NCI-H2107 treated with DMSO at 0.1 percent for 48 hours (cell line): Measurements from ENCODE around the gene VWA8.
"Not testable (repeated sequence)": the region's sequence is repeated elsewhere in the genome, so short reads cannot be mapped to it uniquely, and the experiment has no call there.

Source experiments
- DNase-seq: peaks from one replicate; lab custom pipeline; 2025; ENCODE audit not compliant: unreplicated experiment; lab: John Stamatoyannopoulos, UW

VWA8 gene

DNA sequence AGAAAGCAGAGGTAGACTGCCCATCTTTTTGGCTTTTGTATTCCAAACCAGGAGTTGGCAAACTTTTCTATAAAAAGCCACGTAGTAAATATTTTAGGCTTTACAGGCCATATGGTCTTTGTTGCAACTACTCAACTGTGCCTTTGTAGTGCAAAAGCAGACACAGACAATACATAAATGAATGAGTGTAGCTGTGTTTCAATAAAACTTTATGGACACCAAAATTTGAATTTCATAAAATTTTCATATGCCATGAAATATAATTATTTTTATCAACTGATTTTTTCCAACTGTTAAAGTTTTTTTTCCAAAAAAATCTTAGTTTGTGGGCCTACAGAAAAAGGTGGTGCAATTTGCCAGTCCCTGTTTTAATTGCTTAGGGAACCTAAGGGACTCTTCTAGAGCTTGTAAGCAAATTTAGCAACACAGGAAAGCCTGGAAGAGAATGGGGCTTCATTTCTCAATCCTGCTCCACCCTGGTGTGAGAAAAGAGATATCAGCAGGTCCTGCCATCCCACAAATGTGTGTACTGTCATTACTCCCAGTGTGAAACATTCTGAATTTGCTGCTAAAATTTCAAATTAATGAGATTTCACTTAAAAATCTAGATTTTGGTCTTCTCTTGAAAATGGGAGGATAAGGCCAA lies 309.4 kb downstream of the VWA8 start:
- DNase-seq = no peak

DNA sequence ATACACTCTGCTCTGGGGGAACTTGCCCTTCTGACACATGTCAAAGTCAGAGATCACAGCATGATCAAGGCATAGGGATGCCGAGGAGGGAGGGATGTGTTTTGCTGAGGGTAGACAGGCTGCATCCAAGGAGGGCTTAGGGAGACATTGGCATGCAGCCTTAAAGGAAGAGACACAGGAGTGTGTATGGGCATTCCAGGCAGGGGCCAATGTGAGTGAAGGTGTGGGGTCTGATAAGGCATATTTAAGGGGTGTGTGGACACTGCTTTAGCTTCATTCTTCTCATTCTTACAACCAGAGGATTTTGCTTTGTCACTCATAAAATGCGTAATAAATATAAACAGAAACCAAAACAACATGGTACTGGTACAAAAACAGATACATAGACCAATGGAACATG lies 310.2 kb downstream of the VWA8 start:
- DNase-seq = no peak

DNA sequence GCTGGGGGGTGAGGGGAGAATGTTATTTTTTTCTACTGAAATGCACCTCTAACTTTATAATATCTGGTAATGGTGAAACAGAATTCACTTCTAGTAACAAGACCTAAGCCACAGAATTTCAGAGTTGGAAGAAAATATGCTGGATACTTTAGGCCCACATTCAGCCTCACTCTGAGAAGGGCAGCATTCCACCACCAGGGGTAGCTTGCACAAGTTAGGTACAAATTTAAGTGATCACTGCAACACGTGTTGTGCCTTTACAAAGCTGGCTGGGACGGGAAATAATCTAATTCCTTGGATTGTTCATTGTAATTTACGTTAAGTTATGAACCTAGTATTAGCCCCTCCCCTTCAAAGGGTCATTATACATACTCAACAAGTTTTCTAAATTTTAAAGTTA lies 311.2 kb downstream of the VWA8 start:
- DNase-seq = no peak

DNA sequence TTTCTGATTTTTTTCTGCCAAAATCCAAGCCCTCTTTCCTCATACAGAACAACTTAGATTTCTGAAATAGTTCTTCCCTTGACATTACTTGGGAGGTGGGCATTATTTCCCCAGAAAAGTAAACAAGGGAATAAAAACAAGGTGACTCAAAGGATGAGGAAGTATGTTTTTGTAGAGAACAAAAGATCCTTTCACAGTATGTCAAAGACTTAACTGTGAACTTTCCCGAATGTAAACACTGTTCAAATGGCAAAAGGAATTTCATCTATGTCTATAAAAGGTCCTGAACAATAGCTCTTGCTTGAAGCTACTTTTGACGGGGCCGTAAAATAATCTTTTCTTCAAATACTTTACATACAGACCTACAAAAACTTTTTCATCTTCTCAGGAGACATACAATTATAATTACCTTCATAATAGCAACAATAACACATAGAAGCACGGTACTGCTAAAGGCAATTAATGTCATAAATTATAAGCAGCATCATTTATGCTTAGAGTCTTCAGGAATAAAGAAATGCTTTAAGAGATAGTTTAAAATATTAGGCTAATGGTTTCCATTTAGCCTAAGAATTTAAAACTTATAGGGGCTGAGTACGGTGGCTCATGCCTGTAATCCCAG lies 312.5 kb downstream of the VWA8 start:
- DNase-seq = no peak

DNA sequence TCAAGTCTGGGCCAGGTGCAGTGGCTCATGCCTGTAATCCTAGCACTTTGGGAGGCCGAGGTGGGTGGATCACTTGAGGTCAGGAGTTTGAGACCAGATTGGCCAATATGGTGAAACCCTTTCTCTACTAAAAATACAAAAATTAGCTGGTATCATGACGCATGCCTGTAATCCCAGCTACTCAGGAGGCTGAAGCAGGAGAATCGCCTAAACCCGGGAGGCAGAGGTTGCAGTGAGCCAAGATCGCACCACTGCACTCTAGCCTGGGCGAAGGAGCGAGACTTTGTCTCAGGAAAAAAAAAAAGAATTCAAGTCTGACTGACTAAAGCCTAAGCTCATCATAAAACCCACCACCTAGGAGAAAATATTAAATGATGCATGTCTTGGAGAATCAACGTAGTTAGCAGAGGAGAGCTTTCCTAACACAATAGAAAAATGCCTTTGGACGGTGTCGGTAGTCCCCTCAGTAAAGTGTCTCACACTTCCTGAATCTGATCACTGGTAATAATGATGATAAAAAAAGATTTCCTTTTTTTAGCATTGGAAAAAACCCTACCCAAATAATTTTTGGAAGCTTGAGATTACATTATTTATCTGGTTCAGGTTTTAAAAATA lies 313.1 kb downstream of the VWA8 start:
- not testable (repeated sequence) for DNase-seq

DNA sequence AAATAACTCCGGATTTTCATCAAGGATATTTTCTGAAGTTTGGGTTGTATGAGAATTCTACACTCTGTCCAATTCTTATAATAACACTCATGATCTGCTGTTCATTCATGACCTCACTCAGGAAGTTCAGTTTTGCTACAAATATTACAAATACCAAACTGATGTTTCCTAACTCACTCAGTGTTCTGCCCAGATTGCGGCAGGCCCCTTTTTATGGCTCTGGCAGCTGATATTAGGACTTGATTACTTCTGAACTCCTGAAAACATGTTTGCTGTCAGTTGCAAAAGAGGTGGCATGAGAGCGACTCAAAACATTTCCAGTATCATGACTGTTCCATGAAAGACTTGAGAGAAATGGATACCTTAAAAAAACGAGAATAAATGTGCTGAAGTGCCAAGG lies 315.6 kb downstream of the VWA8 start:
- DNase-seq = no peak

DNA sequence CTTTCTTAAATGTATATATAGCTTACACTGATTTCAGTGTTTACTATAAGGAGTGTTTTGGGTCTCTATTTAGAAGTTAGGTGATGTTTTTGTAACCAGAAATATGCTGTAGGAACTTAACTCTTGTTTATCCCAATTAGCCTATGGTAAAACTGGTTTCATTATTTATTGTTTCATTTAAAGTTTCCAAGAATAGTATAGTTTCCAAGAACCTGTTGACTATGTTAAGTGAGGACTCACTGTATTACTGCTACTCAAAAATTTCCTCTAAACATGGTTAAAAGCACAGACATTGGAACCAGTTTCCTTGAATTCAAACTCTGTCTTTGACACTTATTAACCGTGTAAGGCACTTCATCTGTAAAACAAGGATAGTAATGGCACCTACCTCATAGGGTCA lies 316.2 kb downstream of the VWA8 start:
- no peak for DNase-seq

DNA sequence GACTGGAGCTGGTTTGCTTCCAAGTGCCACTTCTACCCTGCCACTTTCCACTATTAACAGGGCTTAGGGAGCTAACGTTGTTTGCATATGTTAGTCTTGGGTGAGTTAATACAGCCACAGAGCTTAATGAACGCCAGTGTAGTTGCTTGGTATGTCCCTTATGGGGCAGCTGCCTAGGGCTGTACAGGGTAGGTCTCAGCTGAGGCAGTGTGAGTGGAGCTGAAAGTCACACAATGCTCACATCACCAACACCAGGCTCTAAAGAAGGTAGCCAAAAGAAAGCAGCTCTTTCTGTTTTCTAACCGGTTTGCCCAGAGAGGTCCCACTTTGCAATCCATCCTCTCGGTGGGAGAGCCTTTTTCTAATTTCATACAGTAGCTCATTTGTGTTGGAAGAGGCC lies 317.4 kb downstream of the VWA8 start:
- no peak for DNase-seq

DNA sequence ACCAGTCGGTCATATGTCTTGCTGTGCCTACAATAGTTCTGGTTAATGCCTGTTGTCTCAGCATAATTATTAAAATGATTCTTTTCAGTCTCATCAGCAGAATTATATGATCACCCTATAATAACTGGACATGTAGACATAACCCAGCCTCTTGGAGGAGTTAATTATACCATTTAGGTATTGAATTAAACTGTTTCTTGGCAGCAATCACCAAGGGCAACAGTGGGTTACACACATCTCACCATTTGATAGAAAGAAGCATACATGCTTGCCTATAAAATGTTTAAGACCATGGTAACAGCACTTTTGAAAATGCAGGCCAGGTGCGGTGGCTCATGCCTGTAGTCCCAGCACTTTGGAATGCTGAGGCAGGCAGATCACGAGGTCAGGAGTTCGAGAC lies 318.9 kb downstream of the VWA8 start:
- no peak for DNase-seq

DNA sequence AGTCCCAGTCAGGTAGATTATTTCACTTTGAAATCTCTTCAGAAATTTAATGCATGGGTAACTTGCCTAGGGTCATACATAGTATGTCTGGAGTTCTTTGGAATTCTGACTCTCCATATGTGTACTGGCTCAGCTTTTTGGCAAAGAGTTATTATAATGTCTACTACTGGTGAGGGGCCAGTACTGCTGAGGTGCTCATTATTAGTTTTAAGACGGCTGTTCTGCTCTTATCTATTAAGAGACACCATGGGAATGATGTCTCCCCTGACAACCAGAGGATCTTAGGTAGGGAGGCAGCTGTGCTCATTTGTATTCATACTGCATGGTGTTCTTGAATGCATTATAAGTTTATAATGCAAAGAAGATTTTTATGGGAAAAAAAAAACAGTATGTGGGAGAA lies 319.5 kb downstream of the VWA8 start:
- no peak for DNase-seq

DNA sequence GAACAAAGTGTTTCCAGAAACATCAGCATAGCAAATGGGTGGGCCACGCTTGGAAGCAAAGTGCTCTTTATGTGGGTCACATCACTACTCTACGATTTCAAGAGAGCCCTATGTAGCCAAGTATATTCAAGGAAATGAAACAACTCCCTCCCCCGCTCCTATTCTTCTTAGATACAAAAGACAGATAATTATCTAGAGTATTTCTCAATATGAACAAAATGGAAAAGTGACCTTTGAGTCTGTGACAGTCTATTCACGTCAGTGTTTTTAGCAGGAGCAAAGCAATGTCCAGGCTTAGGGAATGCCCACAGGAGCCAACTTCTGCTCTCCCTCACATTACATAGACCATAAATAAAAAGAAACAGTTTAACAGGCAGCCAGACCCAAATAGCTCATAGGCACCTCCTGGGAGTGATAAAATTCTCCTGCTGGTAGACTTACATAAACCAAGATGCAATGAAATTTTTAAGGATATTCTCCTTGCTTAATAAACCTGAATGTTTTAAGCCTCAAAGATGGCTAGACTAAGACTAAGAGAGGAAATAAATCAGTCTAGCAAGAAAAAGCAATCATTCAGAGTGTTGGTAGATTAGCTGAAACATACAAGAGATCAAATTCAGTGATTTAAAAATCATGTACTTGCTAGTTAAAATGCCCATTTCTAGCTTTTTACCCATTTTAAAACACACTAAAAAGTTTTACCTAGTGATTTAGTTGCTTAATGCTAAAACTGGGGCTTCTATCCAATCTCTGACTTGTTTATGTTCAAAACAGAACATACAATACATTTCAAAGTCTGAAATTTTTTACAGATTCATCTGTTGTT lies 320.7 kb downstream of the VWA8 start:
- no peak for DNase-seq

DNA sequence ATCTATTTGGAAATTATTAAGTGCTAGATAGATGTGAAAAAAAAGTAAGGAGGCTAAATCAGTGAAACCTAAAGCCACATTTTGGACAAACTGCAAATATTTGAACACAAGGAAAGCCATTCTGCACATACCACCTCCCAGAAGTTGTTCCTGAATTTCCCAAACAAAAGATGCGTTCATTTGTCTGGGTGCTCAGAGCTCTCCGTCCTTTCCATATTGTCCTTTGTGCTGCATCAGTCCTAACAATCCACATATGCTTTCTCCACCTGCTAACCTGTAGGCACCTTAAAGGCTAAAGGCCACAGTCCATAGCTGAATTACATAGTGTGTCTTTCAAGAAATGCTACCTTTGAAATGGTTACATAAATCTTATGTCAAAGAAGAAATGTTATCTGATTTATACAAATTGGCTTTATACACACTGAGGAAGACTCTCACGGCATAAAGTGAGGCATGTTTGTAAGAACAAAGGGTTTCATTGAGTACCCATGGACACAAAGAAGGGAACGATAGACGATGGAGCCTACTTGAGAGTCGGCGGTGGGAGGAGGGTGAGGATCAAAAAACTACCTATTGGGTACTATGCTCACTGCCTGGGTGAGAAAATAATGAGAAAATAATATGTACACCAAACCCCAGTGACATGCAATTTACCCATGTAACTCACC lies 321.5 kb downstream of the VWA8 start:
- no peak for DNase-seq

DNA sequence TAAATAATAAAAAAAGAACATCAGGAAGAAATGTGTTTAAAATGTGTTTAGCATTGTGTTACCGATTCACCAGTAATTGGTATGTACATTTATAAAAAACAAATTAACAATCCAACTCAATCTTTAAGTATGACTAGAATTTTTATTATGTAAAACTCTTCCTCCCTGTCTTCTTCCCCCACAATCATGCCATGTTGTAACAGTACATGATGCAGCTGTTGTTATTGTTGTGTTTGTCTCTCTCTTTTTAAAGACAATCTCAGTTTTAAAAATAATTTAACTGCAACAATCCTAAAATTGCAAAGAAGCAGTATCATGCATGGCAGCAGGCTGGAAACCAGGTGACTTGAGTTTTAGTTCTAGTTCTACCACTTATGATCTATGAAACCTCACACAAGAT lies 323.3 kb downstream of the VWA8 start:
- DNase-seq = no peak

DNA sequence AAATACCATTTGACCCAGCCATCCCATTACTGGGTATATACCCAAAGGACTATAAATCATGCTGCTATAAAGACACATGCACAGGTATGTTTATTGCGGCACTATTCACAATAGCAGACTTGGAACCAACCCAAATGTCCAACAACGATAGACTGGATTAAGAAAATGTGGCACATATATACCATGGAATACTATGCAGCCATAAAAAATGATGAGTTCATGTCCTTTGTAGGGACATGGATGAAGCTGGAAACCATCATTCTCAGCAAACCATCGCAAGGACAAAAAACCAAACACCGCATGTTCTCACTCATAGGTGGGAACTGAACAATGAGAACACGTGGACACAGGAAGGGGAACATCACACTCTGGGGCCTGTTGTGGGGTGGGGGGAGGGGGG lies 323.9 kb downstream of the VWA8 start:
- DNase-seq = not testable (repeated sequence)

DNA sequence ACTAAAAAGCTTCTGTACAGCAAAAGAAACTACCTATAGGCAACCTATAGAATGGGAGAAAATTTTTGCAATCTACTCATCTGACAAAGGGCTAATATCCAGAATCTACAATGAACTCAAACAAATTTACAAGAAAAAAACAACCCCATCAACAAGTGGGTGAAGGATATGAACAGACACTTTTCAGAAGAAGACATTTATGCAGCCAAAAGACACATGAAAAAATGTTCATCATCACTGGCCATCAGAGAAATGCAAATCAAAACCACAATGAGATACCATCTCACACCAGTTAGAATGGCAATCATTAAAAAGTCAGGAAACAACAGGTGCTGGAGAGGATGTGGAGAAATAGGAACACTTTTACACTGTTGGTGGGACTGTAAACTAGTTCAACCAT lies 324.3 kb downstream of the VWA8 start:
- DNase-seq = not testable (repeated sequence)

DNA sequence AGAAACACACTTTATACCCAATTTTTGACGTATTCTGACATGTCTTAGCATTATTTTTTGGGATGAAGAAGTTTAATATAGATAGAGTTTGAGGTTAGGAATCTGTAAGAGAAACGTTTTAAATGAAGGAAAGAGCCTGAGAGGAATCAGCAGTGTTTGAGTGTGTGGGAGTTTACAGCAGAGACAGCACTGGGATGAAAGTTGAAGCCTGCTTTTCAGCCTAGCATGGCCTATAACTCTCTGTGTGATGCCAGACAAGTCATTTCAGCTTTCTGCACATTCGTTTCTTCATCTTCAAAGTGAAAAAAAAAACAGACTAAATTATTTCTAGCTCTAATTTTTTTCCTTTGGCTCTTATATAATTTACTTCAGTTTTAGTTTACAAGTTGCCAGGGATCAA lies 326.5 kb downstream of the VWA8 start:
- no peak for DNase-seq

DNA sequence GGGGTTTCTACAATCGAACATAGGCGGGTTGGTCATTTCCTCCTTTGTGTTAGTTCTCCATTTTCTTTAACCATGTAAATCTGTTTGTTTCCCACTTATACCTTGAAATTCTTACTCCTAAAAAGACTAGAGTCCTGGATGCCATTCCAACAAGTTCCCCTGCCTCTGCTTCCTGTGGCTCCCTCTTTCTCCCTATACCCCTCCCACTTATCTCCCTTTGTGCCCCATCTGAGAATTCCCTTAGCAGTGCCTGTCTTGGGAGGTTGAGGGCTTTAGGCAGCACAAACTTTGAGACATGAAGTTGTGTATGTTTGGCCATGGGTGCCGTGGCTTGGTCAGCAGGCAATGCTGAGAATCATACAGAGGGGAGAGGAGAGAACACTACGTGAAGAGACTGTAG lies 327.1 kb downstream of the VWA8 start:
- no peak for DNase-seq

DNA sequence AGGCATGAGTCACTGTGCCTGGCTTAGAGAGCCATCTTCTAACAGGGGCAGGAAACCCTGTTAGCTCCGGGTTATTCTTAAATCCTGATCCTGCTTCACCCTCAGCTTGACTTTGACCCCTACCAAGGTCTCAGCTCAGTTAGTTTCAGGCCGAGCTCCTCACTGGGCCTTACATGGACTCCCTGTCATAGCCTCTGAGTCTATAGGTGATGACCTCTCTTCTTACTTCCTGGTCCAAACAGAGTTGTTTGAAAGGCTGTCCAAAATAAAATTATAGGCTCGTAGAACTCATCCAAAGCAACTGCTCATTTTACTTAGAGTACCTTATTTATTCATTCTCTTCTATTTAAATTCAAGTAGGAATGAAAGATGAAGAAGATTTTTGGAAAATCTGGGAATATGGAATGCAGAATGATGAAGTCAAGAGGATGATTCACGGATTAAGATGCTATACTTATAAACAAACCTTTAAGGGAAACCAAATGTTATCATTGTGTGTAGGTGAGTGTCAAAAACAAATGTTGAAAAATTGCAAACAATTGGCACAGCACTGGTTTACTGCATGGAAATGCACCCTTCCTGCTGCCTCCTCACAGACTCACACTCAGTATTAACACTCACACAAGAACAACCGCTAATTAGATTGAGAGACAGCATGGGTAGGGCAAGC lies 329.5 kb downstream of the VWA8 start:
- DNase-seq = no peak

DNA sequence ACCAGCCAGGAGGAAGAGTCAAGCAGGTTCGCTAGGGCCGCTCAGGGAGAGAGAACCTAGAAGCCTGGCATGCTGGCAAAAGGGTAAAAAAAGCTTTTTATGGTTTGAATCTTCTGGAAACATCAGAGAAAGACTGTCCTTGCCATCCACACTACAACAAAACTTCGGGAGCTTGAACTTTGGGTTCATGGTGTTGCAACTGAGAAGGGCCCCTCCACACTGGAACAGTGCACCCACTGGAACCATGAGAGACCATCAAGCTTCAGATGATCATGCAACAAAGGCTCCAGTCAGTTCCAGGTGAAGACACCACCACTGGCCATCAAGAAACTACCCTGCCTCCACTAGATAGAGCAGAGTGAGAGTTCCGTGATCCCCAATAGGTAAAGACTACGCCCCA lies 333.5 kb downstream of the VWA8 start:
- no peak for DNase-seq

DNA sequence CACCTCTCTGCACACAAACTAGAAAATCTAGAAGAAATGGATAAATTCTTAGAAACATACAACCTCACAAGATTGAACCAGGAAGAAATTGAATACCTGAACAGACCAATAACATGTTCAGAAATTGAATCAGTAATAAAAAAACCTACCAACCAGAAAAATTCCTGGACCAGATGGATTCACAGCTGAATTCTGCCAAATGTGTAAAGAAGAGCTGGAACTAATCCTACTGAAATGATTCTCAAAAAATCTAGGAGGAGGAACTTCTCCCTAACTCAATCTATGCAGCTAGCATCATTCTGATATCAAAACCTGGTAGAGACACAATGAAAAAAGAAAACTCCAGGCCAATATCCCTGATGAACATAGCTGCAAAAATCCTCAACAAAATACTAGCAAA lies 336.9 kb downstream of the VWA8 start:
- DNase-seq = no peak
